MG63 (cell line): ENCODE results near the gene RNF144A. TPM values are rescaled to one million over a fixed set of nuclear protein-coding genes. Genes with fewer than 3 reads are reported as not detected.
"Not testable (repeated sequence)": the region's sequence is repeated elsewhere in the genome, so short reads cannot be mapped to it uniquely, and the experiment has no call there.

ENCODE experiments used
- DNase-seq: peaks from one replicate; pipeline ENCODE4 v3.0.0-alpha.2; 2020
- H3K27me3 ChIP-seq: fragments of 250-450 bp; sonication (Bioruptor Pico); 2 replicates; pipeline ENCODE4 v1.5.1; 2020; ENCODE audit warnings: mild to moderate bottlenecking, moderate library complexity
- H3K36me3 ChIP-seq: fragments of 250-450 bp; sonication (Bioruptor Pico); 2 replicates; pipeline ENCODE4 v1.5.1; 2020; ENCODE audit warnings: mild to moderate bottlenecking, moderate library complexity
- H3K4me3 ChIP-seq: fragments of 250-450 bp; sonication (Bioruptor Pico); 2 replicates; pipeline ENCODE4 v1.5.1; 2020; ENCODE audit warnings: mild to moderate bottlenecking, moderate library complexity
- H3K9me3 ChIP-seq: fragments of 250-450 bp; sonication (Bioruptor Pico); 2 replicates; pipeline ENCODE4 v1.5.1; 2020; ENCODE audit warnings: mild to moderate bottlenecking, moderate library complexity
- total RNA-seq: library from RNA; depleted of rRNA; stranded (reverse); fragments of >200 nt; shearing (Covaris generic); gene quantifications from 2 replicates; pipeline ENCODE4 v1.2.3, GENCODE V29; 2014; ENCODE audit warnings: low replicate concordance

RNF144A gene
- total RNA-seq, 1 experiment from 2014 or later = 1.1 TPM

- no peak for DNase-seq
- Histone ChIP-seq H3K36me3 (no peaks in the 10 kb centered on the region), H3K4me3 (no peak overlapping the region), H3K27me3 (no peaks in the 10 kb centered on the region), H3K9me3 (no peaks in the 10 kb centered on the region)
Measured at GRCh38 chr2:6896930-6897759, 20.1 kb upstream of the RNF144A start.

- not testable (repeated sequence) for H3K4me3 ChIP-seq, H3K9me3 ChIP-seq, H3K36me3 ChIP-seq, H3K27me3 ChIP-seq, DNase-seq
Measured at GRCh38 chr2:6902581-6902980, 14.6 kb upstream of the RNF144A start.

DNA sequence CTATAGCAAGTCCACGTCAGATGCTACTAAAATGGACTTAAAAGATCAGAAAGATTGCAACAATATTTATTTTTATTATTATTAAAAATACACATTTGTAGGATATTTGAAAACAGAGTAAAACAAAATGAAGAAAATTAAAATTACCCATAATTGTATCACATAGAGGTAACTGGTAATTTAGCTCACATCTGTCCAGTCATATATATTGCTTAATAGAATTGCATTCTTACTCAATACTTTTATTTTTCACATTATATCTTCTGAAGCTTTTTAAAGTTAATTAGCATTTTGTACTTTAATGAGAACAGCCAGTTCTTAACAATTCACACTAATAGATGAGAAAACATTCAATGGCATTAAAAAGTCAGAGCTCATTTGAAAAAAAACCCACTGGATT is 11.5 kb upstream of the RNF144A start:
- Histone ChIP-seq H3K4me3 (no peak overlapping the region), H3K27me3 (no peaks in the 10 kb centered on the region), H3K9me3 (no peaks in the 10 kb centered on the region), H3K36me3 (no peaks in the 10 kb centered on the region)
- DNase-seq = no peak

- no peak overlapping the region for H3K4me3 ChIP-seq
- H3K27me3 ChIP-seq = no peaks in the 10 kb centered on the region
- DNase-seq = no peak
- no peaks in the 10 kb centered on the region for H3K36me3 ChIP-seq
- H3K9me3 ChIP-seq = no peaks in the 10 kb centered on the region
Measured at GRCh38 chr2:6906165-6906741, 11.0 kb upstream of the RNF144A start.

DNA sequence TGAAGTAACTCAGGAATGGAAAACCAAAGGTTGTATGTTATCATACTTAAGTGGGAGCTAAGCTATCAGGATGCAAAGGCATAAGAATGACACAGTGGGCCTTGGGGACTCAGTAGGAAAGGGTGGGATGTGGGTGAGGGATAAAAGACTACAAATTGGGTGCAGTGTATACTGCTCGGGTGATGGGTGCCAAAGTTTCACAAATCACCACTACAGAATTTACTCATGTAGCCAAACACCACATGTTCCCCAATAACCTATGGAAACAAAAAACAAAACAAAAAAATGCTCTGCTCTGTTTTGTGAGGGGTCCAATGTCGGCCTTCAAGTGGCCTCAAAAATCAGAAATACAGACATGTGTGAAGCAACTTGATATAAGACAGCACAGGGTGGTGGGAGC is 8.9 kb upstream of the RNF144A start:
- no peak for DNase-seq
- no peaks in the 10 kb centered on the region for H3K36me3 ChIP-seq
- no peaks in the 10 kb centered on the region for H3K27me3 ChIP-seq
- H3K4me3 ChIP-seq = no peak overlapping the region
- H3K9me3 ChIP-seq = no peaks in the 10 kb centered on the region

GRCh38 chr2:6909431-6910385 is 7.5 kb upstream of the RNF144A start:
- no peak for DNase-seq
- H3K36me3 ChIP-seq = no peaks in the 10 kb centered on the region
- no peaks in the 10 kb centered on the region for H3K27me3 ChIP-seq
- no peaks in the 10 kb centered on the region for H3K9me3 ChIP-seq
- H3K4me3 ChIP-seq = no peak overlapping the region

DNA sequence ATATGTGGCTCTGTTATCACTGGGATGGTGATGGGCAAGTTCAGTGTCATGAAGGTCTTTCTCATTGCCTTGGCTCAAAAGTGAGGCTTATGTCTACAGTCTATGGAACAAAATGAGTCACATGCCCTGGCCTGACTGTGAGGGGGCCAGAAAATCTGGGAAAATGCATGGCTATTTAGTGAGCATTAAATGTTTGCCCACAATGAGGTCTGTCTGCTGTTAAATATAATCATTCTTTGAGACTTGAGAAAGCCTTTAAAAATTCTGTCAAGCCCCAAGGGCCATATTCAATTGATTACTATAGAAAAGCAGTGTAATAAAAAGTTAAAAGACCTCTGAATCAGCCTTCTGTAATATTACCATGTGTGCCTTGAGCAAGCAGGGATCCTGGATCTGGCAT is 5.5 kb upstream of the RNF144A start:
- Histone ChIP-seq H3K27me3 (no peaks in the 10 kb centered on the region), H3K36me3 (no peaks in the 10 kb centered on the region), H3K4me3 (no peak overlapping the region), H3K9me3 (no peaks in the 10 kb centered on the region)
- no peak for DNase-seq

DNA sequence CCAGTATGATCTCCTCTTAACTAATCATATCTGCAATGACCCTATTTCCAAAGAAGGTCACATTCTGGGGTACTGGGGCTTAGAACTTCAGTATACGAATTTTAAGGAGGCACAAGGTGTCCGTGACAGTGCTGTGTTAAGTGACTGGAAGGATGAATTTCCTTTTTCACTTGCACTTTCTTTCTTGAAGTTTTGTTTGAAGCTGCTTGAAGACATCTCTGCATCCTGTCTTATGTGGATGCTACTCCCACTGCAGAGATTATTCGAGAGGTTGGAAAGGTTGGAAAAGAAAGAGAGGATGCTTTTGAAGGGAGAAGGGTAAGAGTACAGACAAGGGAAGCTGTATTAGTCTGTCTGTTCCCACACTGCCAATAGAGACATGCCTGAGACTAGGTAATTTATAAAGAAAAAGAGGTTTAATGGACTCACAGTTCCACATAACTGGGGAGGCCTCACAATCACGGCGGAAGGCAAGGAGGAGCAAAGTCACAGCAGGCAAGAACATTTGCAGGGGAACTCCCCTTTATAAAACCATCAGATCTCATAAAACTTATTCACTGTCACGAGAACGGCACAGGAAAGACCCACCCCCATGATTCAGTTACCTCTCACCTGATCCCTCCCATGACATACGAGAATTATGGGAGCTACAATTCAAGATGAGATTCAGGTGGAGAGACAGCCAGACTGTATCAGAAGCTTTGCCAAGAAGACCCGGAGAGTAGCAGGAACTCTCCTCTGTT is 3.6 kb upstream of the RNF144A start:
- no peak overlapping the region for H3K4me3 ChIP-seq
- DNase-seq = no peak
- H3K36me3 ChIP-seq = no peaks in the 10 kb centered on the region
- no peaks in the 10 kb centered on the region for H3K9me3 ChIP-seq
- no peaks in the 10 kb centered on the region for H3K27me3 ChIP-seq

GRCh38 chr2:6914828-6915227 is 2.4 kb upstream of the RNF144A start:
- H3K27me3 ChIP-seq = no peaks in the 10 kb centered on the region
- H3K9me3 ChIP-seq = no peaks in the 10 kb centered on the region
- DNase-seq = peak; percentile 62
- H3K36me3 ChIP-seq = no peaks in the 10 kb centered on the region
- no peak overlapping the region for H3K4me3 ChIP-seq

DNA sequence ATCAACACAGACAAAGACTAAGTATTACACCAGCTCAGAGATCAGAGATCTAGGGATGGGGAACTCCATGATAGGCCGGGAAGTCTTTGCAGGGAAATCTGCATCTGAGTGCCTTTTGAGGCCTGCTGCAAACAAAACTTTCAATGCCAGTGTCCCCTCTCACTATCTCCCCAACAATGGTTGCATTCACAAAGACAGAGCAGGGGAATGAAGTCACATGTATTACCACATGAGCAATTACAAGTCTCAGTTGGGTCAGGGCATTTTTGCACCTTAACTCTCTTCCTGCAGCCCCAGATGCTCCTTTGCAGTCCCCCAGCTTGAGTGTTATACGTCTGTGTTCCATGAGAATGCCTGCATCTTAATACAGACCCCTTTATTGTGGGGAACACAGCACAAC is 1.8 kb upstream of the RNF144A start:
- no peak for DNase-seq
- Histone ChIP-seq H3K36me3 (no peaks in the 10 kb centered on the region), H3K9me3 (no peaks in the 10 kb centered on the region), H3K4me3 (no peak overlapping the region), H3K27me3 (no peaks in the 10 kb centered on the region)

GRCh38 chr2:6916224-6916623 is 988 bp upstream of the RNF144A start:
- no peak for DNase-seq
- H3K9me3 ChIP-seq = no peaks in the 10 kb centered on the region
- H3K4me3 ChIP-seq = no peak overlapping the region
- no peaks in the 10 kb centered on the region for H3K27me3 ChIP-seq
- H3K36me3 ChIP-seq = no peaks in the 10 kb centered on the region

- Histone ChIP-seq H3K36me3 (no peaks in the 10 kb centered on the region), H3K27me3 (no peaks in the 10 kb centered on the region), H3K9me3 (no peaks in the 10 kb centered on the region), H3K4me3 (peak overlapping the region; percentile 29)
- no peak for DNase-seq
Measured at GRCh38 chr2:6916736-6917070, 509 bp upstream of the RNF144A start.

DNA sequence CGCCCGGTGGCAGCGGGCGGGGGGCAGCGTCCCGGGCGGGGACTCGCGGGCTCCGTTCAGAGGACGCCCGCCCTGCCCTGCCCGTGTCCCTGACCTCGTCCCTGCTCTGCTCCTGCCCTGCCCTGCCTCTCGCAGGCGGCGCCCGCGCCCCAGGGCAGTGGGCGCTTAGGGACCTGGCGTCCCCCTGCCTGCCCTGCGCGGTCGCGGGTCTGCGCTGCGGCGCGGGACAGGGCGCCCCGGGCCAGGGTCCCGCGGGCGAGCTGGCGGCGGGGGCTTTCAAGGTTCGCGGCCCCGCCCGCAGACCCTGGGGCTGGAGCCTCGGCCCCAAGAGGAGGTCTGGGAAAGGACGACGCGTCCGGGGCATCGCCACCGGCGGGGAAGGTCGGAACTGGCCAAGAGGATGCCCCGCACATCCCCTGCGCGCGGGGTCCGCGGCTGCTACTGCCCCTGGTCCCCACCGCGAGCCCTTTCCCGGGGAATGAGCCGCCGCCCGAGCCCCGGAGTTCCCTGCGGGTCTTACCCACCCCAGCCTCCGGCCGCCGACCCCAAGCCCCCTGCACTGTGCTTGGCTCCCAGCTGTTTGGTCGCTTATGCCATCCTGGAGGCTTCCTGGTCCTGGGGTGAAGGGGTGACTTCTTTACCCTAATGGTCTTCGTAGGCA is 679 bp downstream of the RNF144A start:
- no peak for DNase-seq
- Histone ChIP-seq H3K4me3 (peak overlapping the region; percentile 38), H3K27me3 (no peaks in the 10 kb centered on the region), H3K9me3 (no peaks in the 10 kb centered on the region), H3K36me3 (no peaks in the 10 kb centered on the region)

GRCh38 chr2:6919901-6920742 is 2.9 kb downstream of the RNF144A start:
- no peaks in the 10 kb centered on the region for H3K27me3 ChIP-seq
- no peak overlapping the region for H3K4me3 ChIP-seq
- no peaks in the 10 kb centered on the region for H3K36me3 ChIP-seq
- no peak for DNase-seq
- no peaks in the 10 kb centered on the region for H3K9me3 ChIP-seq

- Histone ChIP-seq H3K36me3 (no peaks in the 10 kb centered on the region), H3K27me3 (no peaks in the 10 kb centered on the region), H3K4me3 (no peak overlapping the region), H3K9me3 (no peaks in the 10 kb centered on the region)
- DNase-seq = no peak
Measured at GRCh38 chr2:6920743-6921064, 3.5 kb downstream of the RNF144A start.
